ENCODE data around the gene FAM216A.
"Not testable (repeated sequence)": the region's sequence is repeated elsewhere in the genome, so short reads cannot be mapped to it uniquely, and the experiment has no call there.

FAM216A gene

GRCh38 chr12:110468214-110469048 lies at the start of gene FAM216A, which contains the start of gene GPN3:
FAM216A (plus strand) TSS chr12:110468845; CDS start chr12:110468876, 31 bp downstream.
GPN3 (minus strand) TSS chr12:110468257; CDS start chr12:110468203, 54 bp downstream.
- DNase-seq = peak; percentile 54 to 97 (median 93)

DNA sequence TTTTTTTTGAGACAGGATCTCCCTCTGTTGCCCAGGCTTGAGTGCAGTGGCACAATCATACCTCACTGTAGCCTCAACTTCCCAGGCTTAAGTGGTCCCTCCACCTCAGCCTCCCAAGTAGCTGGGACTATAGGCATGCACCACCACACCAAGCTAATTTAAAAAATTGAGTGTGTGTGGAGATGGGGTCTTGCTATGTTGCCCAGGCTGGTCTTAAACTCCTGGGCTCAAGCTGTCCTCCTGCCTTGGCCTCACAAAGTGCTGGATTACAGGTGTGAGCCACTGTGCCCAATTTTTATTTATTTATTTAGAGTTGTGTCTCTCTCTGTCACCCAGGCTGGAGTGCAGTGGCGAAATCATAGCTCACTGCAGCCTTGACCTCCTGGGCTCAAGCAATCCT lies 48.0 kb upstream of the FAM216A start:
- not testable (repeated sequence) for DNase-seq

DNA sequence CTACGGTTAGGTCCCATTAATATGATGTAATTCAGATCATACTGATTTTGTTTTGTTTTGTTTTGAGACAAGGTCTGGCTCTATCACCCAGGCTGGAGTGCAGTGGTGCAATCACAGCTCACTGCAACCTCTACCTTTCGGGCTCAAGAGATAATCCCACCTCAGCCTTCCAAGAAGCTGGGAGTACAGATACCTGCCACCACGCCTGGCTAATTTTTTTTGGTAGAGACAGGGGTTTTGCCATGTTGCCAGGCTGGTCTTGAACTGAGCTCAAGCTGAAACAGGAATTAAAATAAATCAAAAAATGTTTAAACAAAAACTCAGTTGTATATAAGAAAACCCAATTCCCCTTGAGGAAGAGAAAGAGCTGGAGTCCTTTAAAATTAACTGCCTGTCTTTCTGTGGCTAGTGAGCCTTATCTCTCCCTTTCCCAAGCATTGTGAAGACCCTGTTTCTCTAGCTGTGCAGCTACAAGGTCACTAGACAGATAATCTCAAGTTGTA lies 47.4 kb upstream of the FAM216A start:
- DNase-seq = no peak

- no peak for DNase-seq
Measured at GRCh38 chr12:110421701-110422100, 46.9 kb upstream of the FAM216A start.

DNA sequence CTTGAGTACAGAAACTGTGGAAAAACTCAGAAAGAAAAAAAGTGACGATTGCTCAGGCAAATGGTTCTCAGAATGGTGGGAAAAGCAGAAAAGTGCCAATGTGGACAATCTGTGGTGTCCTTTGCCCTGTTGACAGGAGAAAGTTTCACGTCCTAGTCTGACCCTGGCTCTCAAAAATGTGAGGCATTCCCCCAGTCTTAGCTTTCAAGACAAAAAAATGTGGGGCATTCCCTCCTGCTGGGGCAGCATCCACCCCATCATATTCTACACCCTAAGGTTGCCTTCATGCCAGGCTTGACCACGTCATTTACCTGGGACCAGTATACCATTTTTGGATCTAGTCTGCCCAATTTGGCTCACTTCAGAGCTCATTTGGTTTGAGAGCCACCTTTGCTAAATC lies 44.4 kb upstream of the FAM216A start:
- DNase-seq = no peak

DNA sequence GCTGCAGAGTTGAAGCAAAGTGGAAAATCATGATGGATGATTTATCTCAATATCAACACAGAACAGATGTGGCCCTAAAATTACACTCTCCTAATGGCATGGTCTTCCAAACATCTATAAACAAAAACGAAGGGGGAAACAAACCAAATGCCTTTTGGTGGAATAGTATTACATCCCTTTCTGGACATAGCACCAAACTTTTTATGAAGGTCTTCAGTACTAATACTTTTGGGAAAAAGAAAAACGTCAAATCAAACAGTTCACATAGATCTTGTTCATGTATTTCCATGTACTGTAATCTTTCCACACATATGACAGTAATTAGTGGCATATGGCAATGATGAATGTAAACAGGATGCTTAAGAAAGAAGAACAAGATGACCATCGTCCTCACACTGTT lies 42.2 kb upstream of the FAM216A start:
- no peak for DNase-seq

- DNase-seq = not testable (repeated sequence)
Measured at GRCh38 chr12:110429676-110430075, 39.0 kb upstream of the FAM216A start.

DNA sequence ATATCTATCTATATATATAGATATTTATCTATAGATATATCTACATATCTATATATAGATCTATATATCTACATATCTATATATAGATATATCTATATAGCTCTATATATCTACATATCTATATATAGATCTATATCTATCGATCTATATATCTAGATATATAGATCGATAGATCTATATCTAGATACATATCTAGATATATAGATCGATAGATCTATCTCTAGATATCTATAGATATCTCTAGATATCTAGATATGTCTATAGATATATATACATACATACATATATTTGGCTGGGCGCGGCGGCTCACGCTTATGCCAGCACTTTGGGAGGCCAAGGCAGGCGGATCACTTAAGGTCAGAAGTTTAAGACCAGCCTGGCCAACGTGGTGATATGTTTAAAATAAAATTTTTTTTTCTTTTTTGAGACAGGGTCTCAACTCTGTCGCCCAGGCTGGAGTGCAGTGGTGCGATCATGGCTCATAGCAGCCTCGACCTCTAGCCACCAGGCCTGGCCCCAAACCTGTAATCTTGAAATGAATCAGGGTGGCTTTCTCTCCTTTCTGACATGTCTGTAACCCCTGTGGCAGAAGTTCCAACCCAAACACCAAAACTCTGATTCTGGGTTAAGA lies 36.6 kb upstream of the FAM216A start:
- DNase-seq = no peak

- DNase-seq = no peak
Measured at GRCh38 chr12:110436231-110436630, 32.4 kb upstream of the FAM216A start.

DNA sequence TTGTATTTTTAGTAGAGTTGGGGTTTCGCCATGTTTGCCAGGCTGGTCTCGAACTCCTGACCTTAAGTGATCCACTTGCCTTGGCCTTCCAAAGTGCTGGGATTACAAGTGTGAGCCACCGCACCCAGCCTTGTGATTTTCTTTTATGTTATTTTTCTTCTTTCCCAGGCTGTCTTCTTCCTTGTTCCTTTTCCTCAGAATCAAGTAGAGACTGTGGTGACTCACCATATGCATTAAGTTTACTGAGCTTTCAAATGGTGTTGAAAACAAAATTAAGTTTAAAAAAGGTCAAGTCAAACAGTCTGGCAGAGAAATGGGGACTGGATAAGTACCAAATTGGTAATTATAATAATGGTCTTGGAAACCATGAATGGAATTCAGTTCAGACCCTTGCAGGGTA lies 24.2 kb upstream of the FAM216A start:
- no peak for DNase-seq

- peak; percentile 44 to 92 (median 87) for DNase-seq
Measured at GRCh38 chr12:110449799-110450497, 18.7 kb upstream of the FAM216A start, which contains the start of gene ARPC3. ARPC3 (minus strand) TSS chr12:110450337; CDS start chr12:110450260, 77 bp downstream.

- peak in 1 of 14 donors; percentile 4 for DNase-seq
Measured at GRCh38 chr12:110451263-110451662, 17.4 kb upstream of the FAM216A start.

DNA sequence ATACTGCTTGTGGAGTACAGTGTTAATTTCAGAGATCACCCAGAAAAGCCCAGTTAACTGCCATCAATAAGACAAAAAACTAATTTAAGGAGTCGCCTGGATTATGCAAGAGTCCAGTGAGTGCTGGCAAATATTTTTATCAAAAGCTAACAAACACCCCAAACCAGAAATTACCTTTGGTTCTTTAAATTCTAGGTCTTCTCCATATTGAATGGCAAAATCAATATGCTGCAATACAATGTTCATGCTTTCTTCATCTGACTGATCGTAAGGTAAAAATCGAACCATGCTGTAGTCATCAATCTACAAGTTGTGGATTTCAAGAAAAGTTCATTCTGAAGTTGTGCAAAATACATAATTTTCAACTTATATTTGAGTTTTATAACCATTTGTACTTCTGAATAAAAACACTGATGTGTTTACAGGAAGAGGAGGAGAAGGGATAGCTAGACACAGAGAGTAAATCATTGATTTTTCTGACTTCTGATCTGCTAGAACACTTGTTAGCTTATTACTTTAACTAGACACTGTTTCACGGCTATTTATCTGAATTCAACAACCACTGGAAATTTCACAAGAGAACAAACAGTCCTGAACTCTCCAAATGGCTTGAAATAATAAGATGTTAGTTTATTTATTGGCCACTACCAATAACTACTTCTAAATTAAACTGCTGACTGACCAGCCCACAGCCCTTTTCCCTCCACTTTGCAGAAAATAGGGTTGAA lies 14.9 kb upstream of the FAM216A start:
- no peak for DNase-seq

DNA sequence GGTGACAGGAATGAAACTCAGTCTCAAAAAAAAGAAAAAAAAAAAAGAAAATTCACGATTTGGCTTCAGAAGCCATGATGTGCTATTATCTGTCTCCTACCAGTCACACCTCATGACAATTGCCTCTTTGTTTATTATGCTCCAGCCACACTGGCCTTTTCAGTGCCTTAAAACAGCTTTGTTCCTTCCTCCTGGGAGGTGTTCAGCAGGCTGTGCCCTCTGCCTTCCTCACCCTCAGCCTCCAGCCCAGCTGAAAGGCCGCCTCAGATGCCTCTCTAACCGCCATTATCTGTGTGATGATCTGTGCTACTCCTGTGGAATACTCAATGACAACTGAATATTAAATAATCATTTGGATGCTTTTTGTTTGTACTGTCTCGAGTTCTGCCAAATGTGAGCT lies 9.9 kb upstream of the FAM216A start:
- peak in 4 of 14 donors; percentile 4 to 20 (median 12) for DNase-seq

- DNase-seq = not testable (repeated sequence)
Measured at GRCh38 chr12:110461189-110461588, 7.5 kb upstream of the FAM216A start.

DNA sequence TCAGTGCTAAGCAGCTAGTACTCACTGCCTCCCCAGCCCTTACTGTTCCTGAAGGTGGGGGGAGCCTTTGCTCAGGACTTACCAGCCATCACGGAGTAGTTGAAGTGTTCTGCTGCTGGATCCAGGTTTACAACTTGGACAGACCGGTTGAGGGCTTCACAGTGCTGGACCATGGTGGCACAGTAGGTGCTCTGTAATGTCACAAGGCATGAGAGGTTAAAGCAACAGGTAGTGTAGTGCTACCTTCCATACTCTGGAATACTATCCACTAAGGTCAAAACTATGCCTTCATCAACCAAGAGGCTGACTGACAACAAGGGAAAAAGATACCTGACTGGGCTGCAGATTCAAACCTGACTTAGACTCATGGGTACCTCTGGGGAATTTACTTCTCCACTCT lies 3.6 kb upstream of the FAM216A start:
- DNase-seq = no peak

DNA sequence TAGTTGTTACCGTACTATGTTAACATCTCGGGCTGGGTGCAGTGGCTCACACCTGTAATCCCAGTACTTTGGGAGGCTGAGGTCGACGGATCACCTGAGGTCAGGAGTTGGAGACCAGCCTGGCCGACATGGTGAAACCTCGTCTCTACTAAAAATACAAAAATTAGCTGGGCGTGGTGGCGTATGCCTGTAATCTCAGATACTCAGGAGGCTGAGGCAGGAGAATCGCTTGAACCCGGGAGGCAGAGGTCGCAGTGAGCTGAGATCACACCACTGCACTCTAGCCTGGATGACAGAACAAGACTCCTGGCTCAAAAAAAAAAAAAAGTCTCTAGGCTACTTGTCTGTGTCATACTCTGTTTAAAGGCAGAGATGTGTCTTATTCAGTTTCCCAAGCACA lies 2.9 kb upstream of the FAM216A start:
- not testable (repeated sequence) for DNase-seq

- no peak for DNase-seq
Measured at GRCh38 chr12:110466791-110467190, 1.9 kb upstream of the FAM216A start.

GRCh38 chr12:110467847-110468213 lies 815 bp upstream of the FAM216A start:
- DNase-seq = no peak

DNA sequence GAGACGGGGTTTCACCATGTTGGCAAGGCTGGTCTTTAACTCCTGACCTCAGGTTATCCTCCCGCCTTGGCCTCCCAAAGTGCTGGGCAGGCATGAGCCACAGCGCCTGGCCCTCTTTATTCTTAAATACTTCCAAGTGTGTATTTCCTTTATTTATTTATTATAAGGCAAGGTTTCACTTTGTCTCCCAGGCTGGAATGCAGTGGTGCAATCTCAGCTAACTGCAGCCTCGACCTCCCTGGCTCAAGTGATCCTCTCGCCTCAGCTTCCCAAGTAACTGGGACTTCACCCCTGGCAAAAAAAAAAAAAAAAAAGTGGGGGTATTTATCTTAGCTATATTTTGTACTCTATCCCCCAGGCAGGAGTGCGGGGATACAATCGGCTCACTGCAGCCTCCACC lies 6.8 kb downstream of the FAM216A start:
- DNase-seq = no peak

DNA sequence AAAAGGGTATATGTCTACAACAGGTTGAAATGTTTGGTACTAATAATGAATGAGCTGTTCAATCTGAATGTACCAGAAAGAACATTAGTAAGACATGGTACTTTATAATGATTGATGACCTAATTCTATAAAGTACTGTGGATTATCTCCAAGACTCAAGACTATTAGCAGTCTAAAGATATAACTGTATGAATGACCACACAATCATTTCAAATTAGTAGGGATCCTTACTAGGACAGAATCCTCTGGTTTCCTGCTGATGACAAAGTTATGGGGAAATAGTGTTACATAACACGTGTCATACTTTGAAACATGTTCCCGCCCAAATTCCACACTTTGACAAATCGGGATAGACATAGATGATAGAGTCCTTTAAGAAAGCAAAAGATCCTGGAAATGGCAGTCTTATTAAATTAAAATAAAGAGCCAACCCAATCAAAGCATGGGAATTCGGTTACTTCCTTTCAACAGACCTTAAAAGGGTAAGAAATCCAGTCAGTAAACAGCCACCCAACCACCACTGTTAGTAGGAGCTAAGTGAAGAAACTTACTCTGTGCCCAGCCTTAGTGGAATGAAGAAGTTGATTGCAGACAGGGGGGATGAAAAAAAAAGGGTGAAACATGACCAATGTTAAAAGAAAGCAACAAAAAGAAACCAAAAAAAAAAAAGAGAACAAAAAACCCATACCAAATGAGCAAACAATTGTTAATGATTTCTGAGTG lies 30.5 kb downstream of the FAM216A start:
- DNase-seq = no peak

GRCh38 chr12:110501399-110501751 lies 32.7 kb downstream of the FAM216A start:
- peak in 1 of 14 donors; percentile 31 for DNase-seq

Data from C1 segment of cervical spinal cord (tissue), 14 donors.